HepG2 (cell line): ENCODE results near the gene PIGO. TPM values are rescaled to one million over a fixed set of nuclear protein-coding genes. Genes with fewer than 3 reads are reported as not detected.

Experiments used
- ARNT ChIP-seq: fragments of 450-650 bp; IDR thresholded peaks from 2 replicates; pipeline ENCODE4 v1.6.1; 2017
- ARNTL ChIP-seq: sonication (generic); formaldehyde crosslinking; IDR thresholded peaks from 2 replicates; pipeline ENCODE4 v1.4.0; 2020; ENCODE audit warnings: mild to moderate bottlenecking, missing genetic modification reagents
- ATRX ChIP-seq: sonication (generic); formaldehyde crosslinking; IDR thresholded peaks from 2 replicates; pipeline ENCODE4 v1.4.0; 2020; ENCODE audit warnings: missing genetic modification reagents, borderline replicate concordance
- CBX1 ChIP-seq: IDR thresholded peaks from one replicate; pipeline ENCODE4 v1.6.1; 2016; ENCODE audit warnings: antibody characterized with exemption, low read depth
- ERF ChIP-seq: IDR thresholded peaks from 2 replicates; pipeline ENCODE4 v1.6.1; 2018; ENCODE audit warnings: missing biosample characterization, missing genetic modification reagents
- GTF3A ChIP-seq: sonication (generic); formaldehyde crosslinking; conservative IDR thresholded peaks from 2 replicates; pipeline ENCODE4 v1.4.0; 2020; ENCODE audit warnings: mild to moderate bottlenecking, missing genetic modification reagents
- HNRNPLL ChIP-seq: fragments of 200-400 bp; formaldehyde crosslinking; IDR thresholded peaks from 2 replicates; pipeline ENCODE4 v1.6.1; 2017; ENCODE audit warnings: mild to moderate bottlenecking, low read depth, low read length; ENCODE audit not compliant: poor library complexity, severe bottlenecking
- KDM5A ChIP-seq: fragments of 200-600 bp; sonication (generic); IDR thresholded peaks from 2 replicates; pipeline ENCODE4 v1.7.0; 2018; ENCODE audit warnings: antibody characterized with exemption, mild to moderate bottlenecking, low read length, borderline replicate concordance
- MEF2D ChIP-seq: sonication (generic); formaldehyde crosslinking; IDR thresholded peaks from 2 replicates; pipeline ENCODE4 v1.5.1; 2020; ENCODE audit warnings: mild to moderate bottlenecking, missing genetic modification reagents
- NFYB ChIP-seq: sonication (generic); formaldehyde crosslinking; IDR thresholded peaks from 2 replicates; pipeline ENCODE4 v1.4.0; 2020; ENCODE audit warnings: missing genetic modification reagents
- RBM39 ChIP-seq: fragments of 200-400 bp; formaldehyde crosslinking; IDR thresholded peaks from one replicate; pipeline ENCODE4 v1.6.1; 2018; ENCODE audit warnings: antibody characterized with exemption, mild to moderate bottlenecking, low read depth, low read length; ENCODE audit not compliant: poor library complexity, severe bottlenecking
- SIN3A ChIP-seq: IDR thresholded peaks from 2 replicates; pipeline ENCODE4 v1.6.1; 2011; ENCODE audit warnings: low read depth, mild to moderate bottlenecking, control low read depth, low read length, borderline replicate concordance
- TAF1 ChIP-seq: sonication (generic); formaldehyde crosslinking; IDR thresholded peaks from 2 replicates; pipeline ENCODE4 v1.4.0; 2020; ENCODE audit warnings: missing genetic modification reagents
- TEAD3 ChIP-seq: optimal IDR thresholded peaks from 2 replicates; pipeline ENCODE3; 2016; ENCODE audit warnings: borderline replicate concordance
- ZFX ChIP-seq: sonication (generic); formaldehyde crosslinking; IDR thresholded peaks from 2 replicates; pipeline ENCODE4 v1.4.0; 2020; ENCODE audit warnings: mild to moderate bottlenecking, low read depth, missing genetic modification reagents, moderate library complexity
- ZNF264 ChIP-seq: sonication (generic); formaldehyde crosslinking; IDR thresholded peaks from 2 replicates; pipeline ENCODE4 v1.4.0; 2020; ENCODE audit warnings: missing genetic modification reagents
- ZNF280B ChIP-seq: sonication (generic); formaldehyde crosslinking; IDR thresholded peaks from 2 replicates; pipeline ENCODE4 v1.5.0; 2020; ENCODE audit warnings: missing genetic modification reagents, mild to moderate bottlenecking, borderline replicate concordance
- ZNF510 ChIP-seq: sonication (generic); formaldehyde crosslinking; IDR thresholded peaks from 2 replicates; pipeline ENCODE4 v1.4.0; 2020; ENCODE audit warnings: low read depth, mild to moderate bottlenecking, missing genetic modification reagents
- ZNF607 ChIP-seq: sonication (generic); formaldehyde crosslinking; IDR thresholded peaks from 2 replicates; pipeline ENCODE4 v1.5.1; 2020; ENCODE audit warnings: missing genetic modification reagents, mild to moderate bottlenecking, borderline replicate concordance
- ZNF747 ChIP-seq: sonication (generic); formaldehyde crosslinking; IDR thresholded peaks from 2 replicates; pipeline ENCODE4 v1.8.1; 2023; ENCODE audit warnings: missing genetic modification reagents, mild to moderate bottlenecking, borderline replicate concordance
- polyA plus RNA-seq, 8 experiments: library from polyadenylated mRNA; depleted of rRNA in 3 of 8; stranded (reverse) in 7 of 8; unstranded in 1 of 8; fragments of >200 nt; fragmentation: Illumina TruSeq in 4 of 8; extraction: Trizol in 4 of 8; gene quantifications; 2 replicates each; pipeline versions ENCODE4 v1.2.1 to v1.2.3, GENCODE V29; 2011 to 2016; ENCODE audit warnings: low read depth in 4 of 8, missing spikeins in 1 of 8, mixed read lengths in 1 of 8; ENCODE audit not compliant: insufficient read depth in 1 of 8
- total RNA-seq, 5 experiments: library from RNA; depleted of rRNA; stranded (reverse); fragments of >200 nt; fragmentation: Illumina TruSeq; extraction: Trizol; gene quantifications; 2 replicates each; pipeline ENCODE4 v1.2.3, GENCODE V29; 2016; ENCODE audit warnings: low read depth in 1 of 5
- TF ChIP-seq, protein P1 (sequence below): sonication (generic); formaldehyde crosslinking; IDR thresholded peaks from 2 replicates; pipeline ENCODE4 v1.5.1; 2020; ENCODE audit warnings: mild to moderate bottlenecking, missing genetic modification reagents, borderline replicate concordance
- TF ChIP-seq, protein P2 (sequence below): sonication (generic); formaldehyde crosslinking; IDR thresholded peaks from 2 replicates; pipeline ENCODE4 v1.4.0; 2020; ENCODE audit warnings: missing genetic modification reagents, borderline replicate concordance

PIGO gene
- total and polyA plus RNA-seq, 2 of the 13 experiments (the other 11 are each of a cell fraction or from before 2014, with no cell fraction given): 20.5 to 26.2 TPM

DNA sequence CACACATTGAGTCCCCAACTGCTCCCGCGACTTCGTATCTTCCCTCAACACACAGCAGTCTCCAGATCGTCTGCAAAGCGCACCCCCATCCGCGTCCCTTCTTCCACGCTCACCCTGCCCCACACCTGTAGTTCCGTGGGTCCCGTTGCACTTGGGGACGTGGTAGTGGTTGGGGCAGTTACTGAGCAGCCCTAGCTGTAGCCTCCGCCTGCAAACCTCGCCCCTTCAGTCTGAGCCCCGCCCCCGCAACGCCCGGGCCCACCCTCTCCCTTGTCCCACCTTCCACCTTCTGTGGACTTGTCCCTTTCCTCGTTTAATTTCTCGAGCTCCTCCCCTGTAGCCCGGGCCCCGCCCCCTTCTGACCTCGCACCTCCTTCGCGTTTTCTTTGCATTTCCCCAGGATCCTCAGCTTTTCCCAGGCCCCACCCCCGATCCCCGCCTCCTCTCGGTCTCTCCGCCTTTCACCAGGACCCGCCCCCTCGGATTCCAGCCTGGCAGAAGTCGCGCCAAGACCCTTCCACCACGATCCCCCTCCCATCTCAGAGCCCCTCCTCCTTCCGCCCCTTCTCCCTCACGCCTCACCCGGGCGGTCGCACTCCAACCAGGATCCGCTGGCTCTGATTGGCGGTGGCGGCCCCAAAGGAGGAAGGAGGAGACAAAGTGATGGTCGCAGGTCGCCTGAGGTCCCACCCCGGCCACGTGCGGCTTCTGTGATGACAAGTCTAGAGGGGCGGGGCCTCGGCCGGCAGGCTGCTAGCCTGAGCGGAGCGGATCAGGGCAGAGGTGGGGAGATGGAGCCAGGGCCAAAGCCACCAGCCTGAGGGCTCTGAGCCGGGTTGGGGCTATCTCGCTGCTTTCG lies 19.5 kb upstream of the PIGO start, which contains the start of gene ATOSB (continued):
- no peak for TF ChIP-seq ZNF280B
- no peak for TF ChIP-seq ZNF510 (CRISPR knock-in tag)
- peak; percentile 36; the same call in 1 of the 2 replicates for TF ChIP-seq MEF2D (CRISPR knock-in tag)
- TF ChIP-seq, protein P1, sequence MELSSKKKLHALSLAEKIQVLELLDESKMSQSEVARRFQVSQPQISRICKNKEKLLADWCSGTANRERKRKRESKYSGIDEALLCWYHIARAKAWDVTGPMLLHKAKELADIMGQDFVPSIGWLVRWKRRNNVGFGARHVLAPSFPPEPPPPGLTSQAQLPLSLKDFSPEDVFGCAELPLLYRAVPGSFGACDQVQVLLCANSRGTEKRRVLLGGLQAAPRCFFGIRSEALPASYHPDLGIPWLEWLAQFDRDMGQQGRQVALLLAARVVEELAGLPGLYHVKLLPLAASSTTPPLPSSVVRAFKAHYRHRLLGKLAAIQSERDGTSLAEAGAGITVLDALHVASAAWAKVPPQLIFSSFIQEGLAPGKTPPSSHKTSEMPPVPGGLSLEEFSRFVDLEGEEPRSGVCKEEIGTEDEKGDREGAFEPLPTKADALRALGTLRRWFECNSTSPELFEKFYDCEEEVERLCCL (CRISPR knock-in tag): peak; percentile 75; the same call in 1 of the 2 replicates
- peak; percentile 32; the same call in 1 of the 2 replicates for TF ChIP-seq SIN3A
- TF ChIP-seq CBX1: peak; percentile 32
- 0 out of 2 replicates have a peak, but pooled peaks have one; percentile 32 for TF ChIP-seq ZNF747
- TF ChIP-seq KDM5A: peak; percentile 66; the same call in 1 of the 2 replicates
- TF ChIP-seq ARNT: no peak
- TF ChIP-seq HNRNPLL: peak; percentile 70
- no peak for TF ChIP-seq ATRX (CRISPR knock-in tag)
- no peak for TF ChIP-seq ZNF264 (CRISPR knock-in tag)
- TF ChIP-seq ZFX (CRISPR knock-in tag): 0 out of 2 replicates have a peak, but pooled peaks have one; percentile 14
- TF ChIP-seq ARNTL (CRISPR knock-in tag): peak; percentile 95
- peak; percentile 26 for TF ChIP-seq TEAD3
- peak; percentile 72 for TF ChIP-seq RBM39
- TF ChIP-seq, protein P2, sequence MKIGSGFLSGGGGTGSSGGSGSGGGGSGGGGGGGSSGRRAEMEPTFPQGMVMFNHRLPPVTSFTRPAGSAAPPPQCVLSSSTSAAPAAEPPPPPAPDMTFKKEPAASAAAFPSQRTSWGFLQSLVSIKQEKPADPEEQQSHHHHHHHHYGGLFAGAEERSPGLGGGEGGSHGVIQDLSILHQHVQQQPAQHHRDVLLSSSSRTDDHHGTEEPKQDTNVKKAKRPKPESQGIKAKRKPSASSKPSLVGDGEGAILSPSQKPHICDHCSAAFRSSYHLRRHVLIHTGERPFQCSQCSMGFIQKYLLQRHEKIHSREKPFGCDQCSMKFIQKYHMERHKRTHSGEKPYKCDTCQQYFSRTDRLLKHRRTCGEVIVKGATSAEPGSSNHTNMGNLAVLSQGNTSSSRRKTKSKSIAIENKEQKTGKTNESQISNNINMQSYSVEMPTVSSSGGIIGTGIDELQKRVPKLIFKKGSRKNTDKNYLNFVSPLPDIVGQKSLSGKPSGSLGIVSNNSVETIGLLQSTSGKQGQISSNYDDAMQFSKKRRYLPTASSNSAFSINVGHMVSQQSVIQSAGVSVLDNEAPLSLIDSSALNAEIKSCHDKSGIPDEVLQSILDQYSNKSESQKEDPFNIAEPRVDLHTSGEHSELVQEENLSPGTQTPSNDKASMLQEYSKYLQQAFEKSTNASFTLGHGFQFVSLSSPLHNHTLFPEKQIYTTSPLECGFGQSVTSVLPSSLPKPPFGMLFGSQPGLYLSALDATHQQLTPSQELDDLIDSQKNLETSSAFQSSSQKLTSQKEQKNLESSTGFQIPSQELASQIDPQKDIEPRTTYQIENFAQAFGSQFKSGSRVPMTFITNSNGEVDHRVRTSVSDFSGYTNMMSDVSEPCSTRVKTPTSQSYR: no peak
- no peak for TF ChIP-seq ZNF607 (CRISPR knock-in tag)
- TF ChIP-seq NFYB (CRISPR knock-in tag): peak; percentile 69
- peak; percentile 34; the same call in 1 of the 2 replicates for TF ChIP-seq GTF3A (CRISPR knock-in tag)
- no peak for TF ChIP-seq ERF (CRISPR knock-in tag)
- no peak; the same call in 1 of the 2 replicates for TF ChIP-seq TAF1 (CRISPR knock-in tag)
